Measurements from ENCODE around the gene FBXL7. TPM values are rescaled to one million over a fixed set of nuclear protein-coding genes. Genes with fewer than 3 reads are reported as not detected.
A peak's percentile ranks its signal among the peaks of the same experiment; 100 is the strongest.

Gene FBXL7
- total RNA-seq, 4 donors from 2014 or later: 2.0 to 6.8 (median 3.9) TPM

- no peak overlapping the region for H3K4me3 ChIP-seq (ENCODE audit: low read depth, poor library complexity, severe bottlenecking)
- intact Hi-C loops (cut with DNase I; ENCODE audit: low total_unique reads): no loop called here
- DNase-seq (ENCODE audit: low spot score in 2 of 2): no peak
- no peak for TF ChIP-seq CTCF (IDR thresholded peaks at IDR 0.05)
- no peak for TF ChIP-seq POLR2A (IDR thresholded peaks at IDR 0.05)
- WGBS, 2 donors: 93 to 95% methylated on average over 5 of the region's 5 CpGs
Observed at GRCh38 chr5:15493501-15493900, 6.5 kb upstream of the FBXL7 start.

DNA sequence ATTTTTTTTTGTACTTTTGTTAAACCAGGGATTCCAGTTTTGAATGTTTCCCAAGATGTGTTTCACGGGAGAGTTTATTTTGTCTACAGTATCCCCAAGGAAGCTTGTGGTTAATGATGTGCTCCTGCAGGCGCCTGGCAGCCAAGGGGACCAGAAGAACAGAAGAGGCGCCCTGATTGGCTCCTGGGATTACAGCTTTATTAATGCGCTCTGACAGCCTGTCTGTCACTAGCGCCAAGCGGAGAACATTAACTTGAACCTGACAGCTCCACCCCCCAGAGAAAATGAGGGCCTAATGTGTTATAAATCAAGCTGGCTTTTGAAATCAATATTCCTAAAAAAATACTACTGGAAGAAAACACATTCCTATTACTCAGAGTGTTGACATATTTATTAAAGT, 5.0 kb upstream of the FBXL7 start:
- intact Hi-C loops (cut with DNase I; ENCODE audit: low total_unique reads): no loop called here
- H3K4me3 ChIP-seq (ENCODE audit: low read depth, poor library complexity, severe bottlenecking): no peak overlapping the region
- WGBS, 2 donors: 26 to 48% methylated on average over 6 of the region's 6 CpGs
- no peak for TF ChIP-seq POLR2A (IDR thresholded peaks at IDR 0.05)
- no peak for TF ChIP-seq CTCF (IDR thresholded peaks at IDR 0.05)
- DNase-seq (ENCODE audit: low spot score in 2 of 2): no peak

DNA sequence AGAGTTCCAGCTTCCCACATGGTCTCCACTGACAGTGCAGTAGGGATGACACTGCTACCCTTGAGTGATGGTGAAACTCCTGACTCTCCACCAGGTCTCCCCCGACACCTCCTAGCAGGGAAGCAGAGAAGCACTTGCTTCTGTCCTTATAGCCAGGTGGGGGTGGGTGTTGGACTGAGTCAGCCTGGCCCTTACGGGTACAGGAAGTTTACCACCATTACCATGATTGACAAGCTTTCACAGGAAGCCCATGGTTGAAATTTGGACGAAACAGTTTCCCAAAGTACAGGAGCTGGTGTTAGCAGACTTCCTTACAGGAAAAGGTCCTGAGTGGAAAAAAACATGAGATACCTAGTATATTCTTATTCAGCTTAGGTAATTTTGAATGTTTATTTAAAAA, 3.1 kb upstream of the FBXL7 start:
- no peak overlapping the region for H3K4me3 ChIP-seq (ENCODE audit: low read depth, poor library complexity, severe bottlenecking)
- intact Hi-C loops (cut with DNase I; ENCODE audit: low total_unique reads): no loop called here
- no peak for DNase-seq (ENCODE audit: low spot score in 2 of 2)
- WGBS, 2 donors: 78 to 90% methylated on average over 3 of the region's 3 CpGs
- TF ChIP-seq CTCF (IDR thresholded peaks at IDR 0.05): no peak
- no peak for TF ChIP-seq POLR2A (IDR thresholded peaks at IDR 0.05)

GRCh38 chr5:15500325-15501001, 483 bp downstream of the FBXL7 start:
- 2 to 4% methylated on average over 16 of the region's 61 CpGs for WGBS, 2 donors

DNA sequence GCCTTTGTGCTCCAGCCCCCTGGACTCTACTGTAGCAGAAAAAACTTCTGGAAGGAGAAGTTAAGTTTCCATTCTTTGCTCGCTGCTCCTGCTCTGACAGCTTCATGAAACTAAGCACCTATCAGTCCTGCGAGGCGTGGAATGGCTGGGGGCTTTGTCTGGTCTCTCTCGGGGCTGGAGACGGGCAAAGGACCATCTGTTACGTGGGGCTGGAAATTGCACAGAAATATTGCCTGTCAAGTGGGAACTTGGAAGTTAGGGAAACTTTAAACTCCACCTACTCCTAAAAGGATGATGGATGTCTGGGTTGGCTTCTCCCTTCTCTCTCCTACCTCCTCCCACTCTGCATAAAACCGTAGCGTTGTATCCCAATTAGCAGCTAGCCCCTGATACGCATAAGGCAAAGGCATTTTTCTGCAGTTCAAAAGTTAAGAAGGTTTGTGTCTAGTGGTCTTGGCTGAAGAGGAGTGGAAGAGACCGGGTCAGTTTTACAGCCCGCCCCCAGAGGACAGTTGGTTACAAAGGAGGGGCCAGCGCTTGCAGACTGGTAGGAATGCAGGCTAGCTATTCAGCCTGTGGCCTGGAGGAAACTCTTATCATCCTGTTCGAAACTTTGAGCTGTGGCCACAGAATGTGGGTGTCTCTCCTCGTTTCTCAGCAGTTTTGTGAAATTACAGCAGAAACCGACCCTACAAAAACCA, 1.3 kb downstream of the FBXL7 start:
- intact Hi-C loops (cut with DNase I; ENCODE audit: low total_unique reads): no loop called here
- TF ChIP-seq CTCF (IDR thresholded peaks at IDR 0.05): no peak
- H3K4me3 ChIP-seq (ENCODE audit: low read depth, poor library complexity, severe bottlenecking): peak overlapping the region; percentile 49
- DNase-seq (ENCODE audit: low spot score in 2 of 2): peak in 1 of 2 donors; percentile 86
- WGBS, 2 donors: 2% methylated on average over 15 of the region's 15 CpGs

More at GRCh38 chr5:15500325-15501001, 483 bp downstream of the FBXL7 start:
- H3K4me3 ChIP-seq (ENCODE audit: low read depth, poor library complexity, severe bottlenecking): peak overlapping the region; percentile 49
- TF ChIP-seq CTCF (IDR thresholded peaks at IDR 0.05): no peak
- no peak for TF ChIP-seq POLR2A (IDR thresholded peaks at IDR 0.05)
- intact Hi-C loops (cut with DNase I; ENCODE audit: low total_unique reads): no loop called here
- DNase-seq (ENCODE audit: low spot score in 2 of 2): peak; percentile 40 to 92

Measured in lower leg skin (tissue), 4 donors.